Transverse colon (tissue), 4 donors: ENCODE results near the gene CEP152.

Source experiments
- POLR2A ChIP-seq: fragments of 450-650 bp; IDR thresholded peaks from one replicate; pipeline ENCODE4 v1.6.1; 2016; ENCODE audit warnings: antibody characterized with exemption, mild to moderate bottlenecking, moderate library complexity
- POLR2AphosphoS5 ChIP-seq, 3 donors: sonication (generic); formaldehyde crosslinking; IDR thresholded peaks; one replicate each; pipeline ENCODE4 v1.6.1; 2016; ENCODE audit warnings: antibody characterized with exemption in 3 of 3
- TF ChIP-seq, protein P1 (sequence below), 5 experiments: fragments of 200-600 bp in 3 of 5; fragments of 450-650 bp in 2 of 5; sonication (generic) in 3 of 5; IDR thresholded peaks; 1 replicate in 2 of 5; 2 replicates in 3 of 5; pipeline ENCODE4 v1.5.1; 2016 to 2017; ENCODE audit warnings: antibody characterized with exemption in 5 of 5, inconsistent platforms in 3 of 5, mild to moderate bottlenecking in 2 of 5, moderate library complexity in 1 of 5

GRCh38 chr15:48805591-48805990, 5.3 kb downstream of the CEP152 start:
- TF ChIP-seq, protein P1, sequence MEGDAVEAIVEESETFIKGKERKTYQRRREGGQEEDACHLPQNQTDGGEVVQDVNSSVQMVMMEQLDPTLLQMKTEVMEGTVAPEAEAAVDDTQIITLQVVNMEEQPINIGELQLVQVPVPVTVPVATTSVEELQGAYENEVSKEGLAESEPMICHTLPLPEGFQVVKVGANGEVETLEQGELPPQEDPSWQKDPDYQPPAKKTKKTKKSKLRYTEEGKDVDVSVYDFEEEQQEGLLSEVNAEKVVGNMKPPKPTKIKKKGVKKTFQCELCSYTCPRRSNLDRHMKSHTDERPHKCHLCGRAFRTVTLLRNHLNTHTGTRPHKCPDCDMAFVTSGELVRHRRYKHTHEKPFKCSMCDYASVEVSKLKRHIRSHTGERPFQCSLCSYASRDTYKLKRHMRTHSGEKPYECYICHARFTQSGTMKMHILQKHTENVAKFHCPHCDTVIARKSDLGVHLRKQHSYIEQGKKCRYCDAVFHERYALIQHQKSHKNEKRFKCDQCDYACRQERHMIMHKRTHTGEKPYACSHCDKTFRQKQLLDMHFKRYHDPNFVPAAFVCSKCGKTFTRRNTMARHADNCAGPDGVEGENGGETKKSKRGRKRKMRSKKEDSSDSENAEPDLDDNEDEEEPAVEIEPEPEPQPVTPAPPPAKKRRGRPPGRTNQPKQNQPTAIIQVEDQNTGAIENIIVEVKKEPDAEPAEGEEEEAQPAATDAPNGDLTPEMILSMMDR (IDR thresholded peaks at IDR 0.05) = no peak
- TF ChIP-seq POLR2A (no peak), POLR2AphosphoS5 (IDR thresholded peaks at IDR 0.05) (no peak)
